Natural killer cell treated with Interleukin-12 subunit alpha and Interleukin-12 subunit beta and Interleukin-15 and Interleukin-18, amount 100 ng/mL, for 72 hours (primary cell): ENCODE measurements around the gene ANO5. TPM values are rescaled to one million over a fixed set of nuclear protein-coding genes. Genes with fewer than 3 reads are reported as not detected.

Experiments used
- ATAC-seq, 2 donors: fragments of 150-1000 bp; cut with Tn5 transposase in 1 of 2; sonication (Bioruptor Pico), chemical (Tn5 transposase) in 1 of 2; 2 replicates each; pipeline ENCODE4 v1.10.0; 2021
- DNase-seq: peaks from one replicate; pipeline ENCODE4 v3.0.0; 2022; ENCODE audit warnings: low spot score
- H3K27ac Mint-ChIP-seq, 2 donors: 1 replicate in 1 of 2; 2 replicates in 1 of 2; pipeline ENCODE4 v1.8.0; 2022; ENCODE audit warnings: mixed read lengths in 2 of 2, mild to moderate bottlenecking in 1 of 2, moderate library complexity in 1 of 2
- H3K27me3 Mint-ChIP-seq, 2 donors: 1 replicate in 1 of 2; 2 replicates in 1 of 2; pipeline ENCODE4 v1.8.0; 2022; ENCODE audit warnings: mixed read lengths in 2 of 2
- H3K36me3 Mint-ChIP-seq: one replicate; pipeline ENCODE4 v1.8.0; 2022; ENCODE audit warnings: mixed read lengths
- H3K4me1 Mint-ChIP-seq, 2 donors: 1 replicate in 1 of 2; 2 replicates in 1 of 2; pipeline ENCODE4 v1.8.0; 2022; ENCODE audit warnings: low read depth in 2 of 2, mixed read lengths in 2 of 2, mild to moderate bottlenecking in 1 of 2
- H3K4me3 Mint-ChIP-seq: one replicate; pipeline ENCODE4 v1.8.0; 2022; ENCODE audit warnings: mixed read lengths
- H3K9me3 Mint-ChIP-seq: 2 replicates; pipeline ENCODE4 v1.8.0; 2022; ENCODE audit warnings: mixed read lengths
- total RNA-seq, 2 donors: library from RNA; stranded (reverse); gene quantifications; one replicate each; pipeline ENCODE4 v1.2.3, GENCODE V29; 2022

The ANO5 gene
- total RNA-seq, 2 donors from 2014 or later, result not detected

GRCh38 chr11:22189660-22190059 lies 3.2 kb upstream of the ANO5 start:
- peaks cover 3% of the 10 kb centered on the region for H3K9me3 Mint-ChIP-seq
- H3K4me3 Mint-ChIP-seq, result no peak overlapping the region
- no peaks in the 10 kb centered on the region for H3K36me3 Mint-ChIP-seq
- H3K27me3 Mint-ChIP-seq, result peaks cover 5 to 23% of the 10 kb centered on the region in 2 donors
- no peak overlapping the region for H3K27ac Mint-ChIP-seq
- peaks cover 0 to 7% of the 10 kb centered on the region in 2 donors for H3K4me1 Mint-ChIP-seq
- ATAC-seq (no peak), DNase-seq (no peak)

DNA sequence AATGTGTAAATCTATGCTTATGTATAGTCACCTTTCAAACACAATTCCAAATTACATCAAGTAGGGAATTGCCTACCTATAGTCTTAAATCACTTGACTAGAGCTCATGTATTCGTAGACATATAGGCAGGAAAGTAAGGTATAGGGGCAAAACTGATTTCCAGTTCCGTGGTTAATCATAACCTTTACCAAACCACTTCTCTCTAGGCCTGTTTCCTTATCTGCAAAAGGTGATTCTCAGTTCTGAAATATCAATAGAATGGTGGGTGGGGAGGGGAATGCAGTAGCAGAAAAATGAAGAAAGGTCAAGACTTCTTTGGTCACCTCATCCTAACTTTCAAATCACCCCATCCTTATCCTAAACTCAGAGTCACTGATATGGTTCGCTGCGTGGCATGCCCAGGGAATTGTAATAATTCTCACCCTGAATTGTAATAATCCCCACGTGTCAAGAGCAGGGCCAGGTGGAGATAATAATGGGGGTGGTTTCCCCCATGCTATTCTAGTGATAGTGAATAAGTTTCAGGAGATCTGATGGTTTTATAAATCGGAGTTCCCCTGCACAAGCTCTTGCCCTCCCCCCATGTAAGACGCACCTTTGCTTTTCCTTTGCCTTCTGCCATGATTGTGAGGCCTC lies 1.9 kb upstream of the ANO5 start:
- DNase-seq (no peak), ATAC-seq (no peak)
- Mint-ChIP-seq H3K4me1 (peaks cover 0 to 7% of the 10 kb centered on the region in 2 donors), H3K9me3 (peaks cover 3% of the 10 kb centered on the region), H3K27me3 (peaks cover 7 to 23% of the 10 kb centered on the region in 2 donors), H3K4me3 (no peak overlapping the region), H3K27ac (no peak overlapping the region), H3K36me3 (no peaks in the 10 kb centered on the region)

DNA sequence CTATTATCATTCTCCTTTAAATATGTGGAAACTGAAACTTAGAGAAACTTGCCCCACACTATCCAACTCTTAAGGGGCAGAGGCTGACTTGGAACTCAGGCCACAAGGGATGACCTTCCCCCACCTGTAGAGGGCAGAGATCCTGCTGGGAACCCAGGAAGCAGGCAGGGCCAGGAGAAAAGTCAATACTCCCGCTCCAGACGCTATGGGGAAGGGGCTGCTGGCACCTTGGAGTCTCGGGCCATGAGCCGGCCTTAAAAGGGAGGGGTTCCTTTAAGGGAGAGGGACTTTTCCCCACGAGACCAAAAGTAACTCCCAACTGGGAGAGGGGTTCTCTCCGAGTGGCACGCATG lies 620 bp upstream of the ANO5 start:
- ATAC-seq, result no peak
- H3K36me3 Mint-ChIP-seq, result no peaks in the 10 kb centered on the region
- no peak overlapping the region for H3K27ac Mint-ChIP-seq
- H3K4me3 Mint-ChIP-seq, result peak overlapping the region; percentile 61
- peaks cover 0 to 7% of the 10 kb centered on the region in 2 donors for H3K4me1 Mint-ChIP-seq
- DNase-seq, result no peak
- H3K9me3 Mint-ChIP-seq, result peaks cover 3% of the 10 kb centered on the region
- peaks cover 7 to 23% of the 10 kb centered on the region in 2 donors for H3K27me3 Mint-ChIP-seq

GRCh38 chr11:22193348-22194051 lies 615 bp downstream of the ANO5 start:
- Mint-ChIP-seq H3K27ac (no peak overlapping the region), H3K9me3 (peaks cover 6% of the 10 kb centered on the region), H3K4me3 (peak overlapping the region; percentile 61), H3K27me3 (peaks cover 7 to 27% of the 10 kb centered on the region in 2 donors), H3K4me1 (peaks cover 0 to 7% of the 10 kb centered on the region in 2 donors), H3K36me3 (no peaks in the 10 kb centered on the region)
- DNase-seq, result no peak
- peak; percentile 36 to 57 for ATAC-seq

- ATAC-seq (no peak), DNase-seq (no peak)
- no peak overlapping the region for H3K27ac Mint-ChIP-seq
- peaks cover 6% of the 10 kb centered on the region for H3K9me3 Mint-ChIP-seq
- H3K4me3 Mint-ChIP-seq, result no peak overlapping the region
- H3K36me3 Mint-ChIP-seq, result no peaks in the 10 kb centered on the region
- peaks cover 7 to 27% of the 10 kb centered on the region in 2 donors for H3K27me3 Mint-ChIP-seq
- H3K4me1 Mint-ChIP-seq, result peaks cover 0 to 7% of the 10 kb centered on the region in 2 donors
These were observed 1.4 kb downstream of the ANO5 start for GRCh38 chr11:22194306-22194705.

- DNase-seq (no peak), ATAC-seq (no peak)
- Mint-ChIP-seq H3K4me3 (no peak overlapping the region), H3K36me3 (no peaks in the 10 kb centered on the region), H3K27ac (no peak overlapping the region), H3K4me1 (peaks cover 0 to 7% of the 10 kb centered on the region in 2 donors), H3K9me3 (peaks cover 6% of the 10 kb centered on the region), H3K27me3 (peaks cover 7 to 27% of the 10 kb centered on the region in 2 donors)
These were observed 2.0 kb downstream of the ANO5 start for GRCh38 chr11:22194907-22195306.

GRCh38 chr11:22197139-22198005 lies 4.5 kb downstream of the ANO5 start:
- Mint-ChIP-seq H3K4me1 (peaks cover 0 to 5% of the 10 kb centered on the region in 2 donors), H3K36me3 (no peaks in the 10 kb centered on the region), H3K27me3 (peaks cover 7 to 16% of the 10 kb centered on the region in 2 donors), H3K27ac (no peak overlapping the region), H3K4me3 (no peak overlapping the region), H3K9me3 (peaks cover 6% of the 10 kb centered on the region)
- ATAC-seq (no peak), DNase-seq (no peak)

GRCh38 chr11:22199243-22199642 lies 6.4 kb downstream of the ANO5 start:
- H3K27me3 Mint-ChIP-seq, result peaks cover 6 to 7% of the 10 kb centered on the region in 2 donors
- no peaks in the 10 kb centered on the region for H3K36me3 Mint-ChIP-seq
- no peak overlapping the region for H3K27ac Mint-ChIP-seq

GRCh38 chr11:22203281-22203680 lies 10.4 kb downstream of the ANO5 start:
- H3K9me3 Mint-ChIP-seq, result no peaks in the 10 kb centered on the region
- DNase-seq (no peak), ATAC-seq (no peak)
- H3K4me1 Mint-ChIP-seq, result no peaks in the 10 kb centered on the region
- H3K27me3 Mint-ChIP-seq, result no peaks in the 10 kb centered on the region
- no peak overlapping the region for H3K4me3 Mint-ChIP-seq
- H3K27ac Mint-ChIP-seq, result no peak overlapping the region
- H3K36me3 Mint-ChIP-seq, result no peaks in the 10 kb centered on the region

More at GRCh38 chr11:22199243-22199642, 6.4 kb downstream of the ANO5 start:
- ATAC-seq, result no peak
- no peak overlapping the region for H3K4me3 Mint-ChIP-seq
- no peaks in the 10 kb centered on the region for H3K4me1 Mint-ChIP-seq
- peaks cover 6% of the 10 kb centered on the region for H3K9me3 Mint-ChIP-seq
- no peak for DNase-seq

DNA sequence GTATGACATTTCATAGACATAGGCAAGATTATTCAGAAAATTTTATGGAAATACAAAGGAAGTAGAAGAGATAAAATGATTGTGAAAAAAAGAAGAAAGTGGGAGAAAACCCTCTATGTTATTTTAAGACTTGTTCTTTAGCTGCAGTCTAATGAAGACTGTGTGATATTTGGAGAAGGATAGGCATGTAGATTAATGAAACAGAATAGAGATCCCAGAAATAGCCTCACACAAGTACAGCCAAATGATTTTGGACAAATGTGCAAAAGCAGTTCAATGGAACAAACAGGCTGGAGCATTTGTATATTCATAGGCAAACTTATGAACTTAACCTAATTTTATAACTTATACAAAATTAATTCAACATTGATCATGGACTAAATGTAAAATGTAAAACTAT lies 14.3 kb downstream of the ANO5 start:
- no peaks in the 10 kb centered on the region for H3K36me3 Mint-ChIP-seq
- H3K27ac Mint-ChIP-seq, result no peak overlapping the region
- H3K4me1 Mint-ChIP-seq, result no peaks in the 10 kb centered on the region
- H3K4me3 Mint-ChIP-seq, result no peak overlapping the region
- H3K27me3 Mint-ChIP-seq, result no peaks in the 10 kb centered on the region
- H3K9me3 Mint-ChIP-seq, result no peaks in the 10 kb centered on the region
- DNase-seq (no peak), ATAC-seq (no peak)

GRCh38 chr11:22208151-22208858 lies 15.4 kb downstream of the ANO5 start:
- no peaks in the 10 kb centered on the region for H3K9me3 Mint-ChIP-seq
- DNase-seq, result no peak

GRCh38 chr11:22216940-22217339 lies 24.1 kb downstream of the ANO5 start:
- H3K27me3 Mint-ChIP-seq, result no peaks in the 10 kb centered on the region
- no peaks in the 10 kb centered on the region for H3K4me1 Mint-ChIP-seq
- H3K36me3 Mint-ChIP-seq, result no peaks in the 10 kb centered on the region
- no peak for ATAC-seq
- DNase-seq, result no peak
- no peak overlapping the region for H3K27ac Mint-ChIP-seq
- H3K9me3 Mint-ChIP-seq, result peaks cover 3% of the 10 kb centered on the region
- no peak overlapping the region for H3K4me3 Mint-ChIP-seq

More at GRCh38 chr11:22208151-22208858, 15.4 kb downstream of the ANO5 start:
- no peak overlapping the region for H3K4me3 Mint-ChIP-seq
- H3K27me3 Mint-ChIP-seq, result no peaks in the 10 kb centered on the region
- H3K27ac Mint-ChIP-seq, result no peak overlapping the region
- ATAC-seq, result no peak
- no peaks in the 10 kb centered on the region for H3K36me3 Mint-ChIP-seq
- H3K4me1 Mint-ChIP-seq, result no peaks in the 10 kb centered on the region

DNA sequence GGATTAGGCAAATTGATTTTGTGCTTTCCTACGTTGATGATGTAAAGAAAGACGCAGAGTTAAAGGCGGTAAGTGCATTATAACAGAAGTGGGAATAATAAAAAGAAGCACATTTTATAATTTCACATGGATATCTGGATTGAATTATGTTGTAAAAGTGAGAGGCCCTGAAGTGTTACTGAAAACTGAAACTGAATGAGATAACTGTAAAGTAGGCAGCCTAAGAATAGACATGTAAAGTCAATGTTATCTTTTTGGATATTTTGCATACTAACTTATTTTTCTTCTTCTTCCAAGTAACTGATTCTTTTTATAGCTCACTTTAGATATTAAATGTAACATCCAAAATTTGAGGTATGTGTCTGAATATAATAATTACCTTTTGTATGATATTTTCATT lies 28.3 kb downstream of the ANO5 start:
- Mint-ChIP-seq H3K9me3 (no peaks in the 10 kb centered on the region), H3K36me3 (no peaks in the 10 kb centered on the region), H3K4me1 (no peaks in the 10 kb centered on the region), H3K27me3 (no peaks in the 10 kb centered on the region), H3K27ac (no peak overlapping the region), H3K4me3 (no peak overlapping the region)
- no peak for DNase-seq
- ATAC-seq, result no peak
